GM18519 (cell line): ENCODE measurements around the gene TAF13.
"Not testable (repeated sequence)": the region's sequence is repeated elsewhere in the genome, so short reads cannot be mapped to it uniquely, and the experiment has no call there.

Experiments used
- ATAC-seq: cut with Tn5 transposase; IDR thresholded peaks from one replicate; pipeline ENCODE4 v1.9.1; 2021; ENCODE audit warnings: mild to moderate bottlenecking, moderate library complexity; ENCODE audit not compliant: unreplicated experiment, low FRiP score

Gene TAF13

GRCh38 chr1:109050228-109050995, 25.4 kb downstream of the TAF13 start:
- ATAC-seq, result no peak

- ATAC-seq, result no peak
Measured at GRCh38 chr1:109048335-109048734, 27.5 kb downstream of the TAF13 start.

GRCh38 chr1:109047339-109047738, 28.5 kb downstream of the TAF13 start:
- no peak for ATAC-seq

GRCh38 chr1:109046671-109047070, 29.1 kb downstream of the TAF13 start:
- no peak for ATAC-seq

GRCh38 chr1:109045595-109045994, 30.2 kb downstream of the TAF13 start:
- ATAC-seq, result no peak

- peak; percentile 89 for ATAC-seq
Measured at GRCh38 chr1:109041621-109042468, 34.0 kb downstream of the TAF13 start, which contains the start of gene WDR47. Gene WDR47, minus strand, starts transcription at chr1:109042102. Its CDS starts 18,590 bp downstream, at chr1:109023512.

GRCh38 chr1:109040989-109041620, 34.7 kb downstream of the TAF13 start:
- peak; percentile 2 for ATAC-seq

- ATAC-seq, result no peak
Measured at GRCh38 chr1:109040627-109040988, 35.2 kb downstream of the TAF13 start.

- ATAC-seq, result no peak
Measured at GRCh38 chr1:109034382-109034781, 41.4 kb downstream of the TAF13 start.

GRCh38 chr1:109029493-109029892, 46.3 kb downstream of the TAF13 start:
- not testable (repeated sequence) for ATAC-seq

GRCh38 chr1:109027841-109028240, 48.0 kb downstream of the TAF13 start:
- no peak for ATAC-seq

- no peak for ATAC-seq
Measured at GRCh38 chr1:109025694-109026093, 50.1 kb downstream of the TAF13 start.

GRCh38 chr1:109024646-109025045, 51.2 kb downstream of the TAF13 start:
- ATAC-seq, result no peak

- no peak for ATAC-seq
Measured at GRCh38 chr1:109020693-109021257, 55.0 kb downstream of the TAF13 start.

- ATAC-seq, result not testable (repeated sequence)
Measured at GRCh38 chr1:109017719-109018118, 58.1 kb downstream of the TAF13 start.

GRCh38 chr1:109017134-109017533, 58.7 kb downstream of the TAF13 start:
- ATAC-seq, result no peak
